ENCODE results near the gene OTUB2.

OTUB2 gene

GRCh38 chr14:93997082-93997481, 29.1 kb upstream of the OTUB2 start, which contains the start of gene CCDC197:
TSS of gene CCDC197 (plus strand) at chr14:93997301. CDS start at chr14:93998132, 831 bp downstream.
- DNase-seq, result no peak

DNA sequence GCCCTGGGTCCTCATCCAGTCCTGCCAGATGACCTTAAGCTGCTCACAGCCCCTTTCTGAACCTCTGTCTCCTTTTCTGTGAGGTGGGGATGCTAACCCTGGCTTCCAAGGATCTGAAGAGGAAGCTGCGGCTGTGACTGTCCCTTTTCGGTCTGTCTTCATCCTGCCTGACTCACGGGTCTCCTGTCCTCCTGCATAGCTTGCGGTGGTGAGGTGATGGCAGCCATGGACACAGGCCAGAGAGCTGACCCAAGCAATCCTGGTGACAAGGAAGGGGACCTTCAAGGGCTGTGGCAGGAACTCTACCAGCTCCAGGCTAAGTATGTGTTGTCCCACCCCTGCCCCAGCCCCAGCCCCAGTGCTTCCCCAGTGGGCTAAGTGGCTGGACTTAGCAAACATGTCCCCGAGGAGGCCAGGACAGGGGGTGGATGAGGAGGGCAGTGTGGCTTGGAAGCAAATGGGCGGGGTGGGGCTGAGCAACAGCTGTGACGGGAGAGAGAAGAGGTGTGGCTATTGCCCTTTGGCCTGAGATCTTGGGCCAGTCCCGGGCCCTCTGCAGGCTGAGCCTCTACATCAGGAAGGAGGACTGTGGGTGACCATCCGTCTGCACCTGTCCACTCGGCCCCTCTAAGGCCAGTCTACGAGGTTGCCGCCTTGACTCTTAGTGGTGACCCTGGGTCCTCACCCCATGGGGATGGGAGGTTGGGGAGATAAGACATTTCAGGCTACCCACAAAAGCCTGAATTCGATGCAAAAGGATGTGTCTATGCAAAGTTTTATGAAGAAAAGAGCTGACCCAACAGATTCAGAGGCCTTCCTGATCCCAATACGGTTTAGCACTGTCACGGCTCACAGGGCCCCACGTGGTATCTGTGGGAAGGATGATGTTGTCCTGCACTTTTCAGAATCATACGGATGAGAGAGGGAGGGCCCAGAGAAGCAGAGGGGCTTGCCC, 27.9 kb upstream of the OTUB2 start:
- DNase-seq, result no peak

GRCh38 chr14:93998871-93999403, 27.2 kb upstream of the OTUB2 start:
- no peak for DNase-seq

- no peak for DNase-seq
Observed at GRCh38 chr14:93999573-93999972, 26.6 kb upstream of the OTUB2 start.

DNA sequence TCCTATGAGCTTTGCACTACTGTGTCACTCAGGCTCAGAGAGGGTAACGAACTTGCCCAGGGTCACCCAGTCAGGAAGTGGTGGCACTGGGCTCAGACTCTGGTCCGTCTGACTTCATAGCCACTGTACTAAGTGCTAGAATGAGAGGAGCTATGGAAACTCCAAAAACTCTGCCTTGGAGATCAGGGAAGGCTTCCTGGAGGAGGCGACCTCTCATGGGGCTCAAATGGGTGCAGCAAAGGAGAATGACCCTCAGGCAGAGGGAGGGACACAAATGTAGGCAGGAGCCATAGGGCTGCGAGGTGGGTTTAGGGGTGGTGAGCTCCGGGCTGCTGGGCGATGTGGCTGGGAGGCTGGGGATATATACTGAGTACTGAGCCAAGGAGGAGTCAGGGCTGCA, 25.9 kb upstream of the OTUB2 start:
- no peak for DNase-seq

DNA sequence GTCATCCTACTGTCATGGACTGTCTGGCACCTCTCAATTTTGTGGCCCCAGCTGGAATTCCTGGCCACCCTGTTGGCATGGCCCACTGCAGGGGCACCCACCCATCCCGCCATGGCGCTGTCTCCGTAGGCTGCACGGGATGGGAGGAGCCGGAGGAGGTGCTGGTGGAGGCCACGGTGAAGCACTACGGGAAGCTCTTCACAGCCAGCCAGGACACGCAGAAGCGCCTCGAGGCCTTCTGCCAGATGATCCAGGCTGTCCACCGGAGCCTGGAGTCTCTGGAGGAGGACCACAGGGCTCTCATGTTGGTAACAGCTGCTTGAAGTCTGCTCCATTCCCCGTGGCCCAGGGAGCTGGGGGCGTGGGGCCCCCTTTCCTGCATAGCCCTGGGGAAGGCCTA, 25.1 kb upstream of the OTUB2 start:
- no peak for DNase-seq

GRCh38 chr14:94001501-94002396, 24.4 kb upstream of the OTUB2 start:
- peak; percentile 19 for DNase-seq

GRCh38 chr14:94003397-94003796, 22.7 kb upstream of the OTUB2 start:
- DNase-seq, result no peak

- no peak for DNase-seq
Observed at GRCh38 chr14:94004015-94004414, 22.1 kb upstream of the OTUB2 start.

DNA sequence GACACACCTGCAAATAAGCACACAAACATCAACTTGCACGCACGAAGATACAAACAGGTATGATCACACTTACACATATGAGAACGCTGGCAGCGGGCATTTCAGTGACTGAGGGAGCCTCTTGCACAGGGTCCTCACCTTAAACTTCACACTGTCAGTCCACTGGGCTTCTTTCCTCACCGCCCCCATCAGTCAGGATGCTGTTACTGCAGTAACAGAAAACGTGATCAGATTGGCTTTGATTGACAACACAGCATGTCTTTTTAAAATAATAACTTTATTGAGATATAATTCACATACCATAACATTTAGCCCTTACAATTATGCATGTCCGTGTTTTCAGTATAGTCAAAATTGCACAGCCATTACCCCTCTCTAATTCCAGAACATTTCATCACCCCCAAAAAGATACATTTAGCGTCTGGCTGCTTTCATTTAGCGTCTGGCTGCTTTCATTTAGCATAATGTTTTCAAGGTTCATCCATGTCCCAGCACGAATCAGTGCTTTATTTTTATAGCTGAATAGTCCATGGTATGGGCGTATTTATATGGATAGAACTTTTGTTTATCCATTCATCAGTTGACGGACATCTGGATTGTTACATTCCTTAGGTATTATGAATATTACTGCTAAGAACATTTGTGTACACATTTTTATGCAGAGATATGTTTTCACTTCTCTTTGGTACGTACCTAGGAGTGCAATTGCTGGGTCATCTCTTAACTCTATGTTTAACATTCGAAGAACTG, 20.6 kb upstream of the OTUB2 start:
- DNase-seq, result no peak

GRCh38 chr14:94008234-94008633, 17.9 kb upstream of the OTUB2 start:
- DNase-seq, result no peak

GRCh38 chr14:94009767-94010166, 16.4 kb upstream of the OTUB2 start:
- no peak for DNase-seq

DNA sequence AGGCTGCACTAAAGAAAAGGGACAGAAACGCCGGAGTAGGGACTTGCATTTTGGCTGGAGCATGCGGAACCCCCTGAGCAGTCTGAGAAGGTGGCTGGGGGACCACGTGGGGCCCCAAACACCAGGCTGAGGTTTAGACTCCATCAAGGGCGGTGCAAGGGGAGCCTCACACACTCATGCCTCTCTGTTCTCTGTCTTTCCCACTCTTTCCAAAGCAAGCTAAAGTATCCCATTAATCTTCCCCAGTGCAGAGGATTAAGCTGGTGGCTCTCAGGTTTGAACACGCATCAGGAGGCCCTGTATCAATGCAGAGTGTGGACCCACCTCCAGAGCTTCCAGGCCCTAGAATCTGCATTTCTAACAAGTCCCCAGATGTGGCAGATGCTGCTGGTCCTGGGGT, 15.5 kb upstream of the OTUB2 start:
- DNase-seq, result no peak

- no peak for DNase-seq
Observed at GRCh38 chr14:94011795-94012194, 14.3 kb upstream of the OTUB2 start.

DNA sequence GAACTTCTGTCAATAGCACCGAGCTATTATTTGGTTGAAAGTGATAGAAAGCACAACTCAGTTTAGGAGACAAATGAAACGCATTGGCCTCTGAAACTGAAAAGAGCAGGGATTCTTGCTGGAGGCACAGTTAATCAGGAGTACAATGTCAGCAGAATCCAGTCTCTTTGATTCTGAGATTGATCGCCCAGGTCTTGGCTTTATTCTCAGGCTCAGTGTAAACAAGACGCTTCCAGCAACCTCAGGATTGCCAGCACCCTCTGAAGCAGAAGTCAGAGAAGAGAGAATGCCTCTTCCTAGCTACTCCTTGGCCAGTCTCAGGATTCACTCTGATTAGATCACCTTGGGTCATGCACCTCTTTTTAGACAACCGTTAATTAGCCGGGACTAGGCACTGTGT, 11.8 kb upstream of the OTUB2 start:
- no peak for DNase-seq

- DNase-seq, result no peak
Observed at GRCh38 chr14:94015223-94015622, 10.9 kb upstream of the OTUB2 start.

DNA sequence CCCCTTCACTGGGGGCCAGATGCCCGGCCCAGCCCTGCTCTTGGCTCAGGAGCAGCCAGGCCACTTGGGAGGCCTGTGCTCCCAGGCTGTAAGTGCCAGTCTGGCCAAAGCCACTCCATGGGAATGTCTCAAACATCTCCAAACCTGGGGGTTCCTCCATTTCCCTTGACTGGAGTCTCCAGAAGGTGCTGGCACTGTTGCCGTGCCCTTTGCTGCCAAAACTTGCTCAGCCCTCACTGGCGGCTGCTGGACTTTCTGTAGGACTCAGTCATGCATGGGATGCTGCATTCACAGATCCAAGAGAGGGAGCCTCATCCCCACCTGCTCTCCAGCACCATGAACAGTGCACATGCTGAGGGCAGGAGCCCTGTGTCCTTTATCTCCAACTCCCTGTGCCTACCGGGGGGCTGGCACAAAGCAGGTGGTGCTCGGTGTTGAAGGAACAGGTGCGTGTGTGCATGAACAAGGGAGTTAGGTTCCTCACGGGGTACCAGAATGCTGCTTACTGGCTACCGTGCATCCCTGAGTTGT, 9.6 kb upstream of the OTUB2 start:
- DNase-seq, result no peak

- no peak for DNase-seq
Observed at GRCh38 chr14:94018308-94018707, 7.8 kb upstream of the OTUB2 start.

GRCh38 chr14:94019329-94019728, 6.8 kb upstream of the OTUB2 start:
- DNase-seq, result no peak

DNA sequence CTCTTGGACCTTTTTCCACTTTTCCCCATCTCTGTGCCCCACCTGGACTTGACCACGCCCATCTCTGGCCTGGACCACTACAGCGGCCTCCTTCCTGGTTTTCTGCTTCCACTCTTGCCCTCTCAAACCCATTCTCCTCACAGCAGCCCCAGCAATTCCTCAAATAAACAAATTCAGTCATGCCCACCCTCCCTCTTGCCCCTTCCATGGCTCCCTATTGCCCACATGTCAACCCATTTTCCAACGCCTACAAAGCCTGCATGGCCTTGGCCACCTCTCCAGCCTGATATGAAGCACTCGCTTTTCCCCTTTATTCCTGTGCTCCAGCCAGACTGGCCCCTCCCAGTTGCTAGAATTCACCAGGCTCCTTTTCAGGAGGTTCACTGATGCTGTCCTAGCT, 5.9 kb upstream of the OTUB2 start:
- DNase-seq, result no peak

GRCh38 chr14:94021001-94021400, 5.1 kb upstream of the OTUB2 start:
- no peak for DNase-seq

DNA sequence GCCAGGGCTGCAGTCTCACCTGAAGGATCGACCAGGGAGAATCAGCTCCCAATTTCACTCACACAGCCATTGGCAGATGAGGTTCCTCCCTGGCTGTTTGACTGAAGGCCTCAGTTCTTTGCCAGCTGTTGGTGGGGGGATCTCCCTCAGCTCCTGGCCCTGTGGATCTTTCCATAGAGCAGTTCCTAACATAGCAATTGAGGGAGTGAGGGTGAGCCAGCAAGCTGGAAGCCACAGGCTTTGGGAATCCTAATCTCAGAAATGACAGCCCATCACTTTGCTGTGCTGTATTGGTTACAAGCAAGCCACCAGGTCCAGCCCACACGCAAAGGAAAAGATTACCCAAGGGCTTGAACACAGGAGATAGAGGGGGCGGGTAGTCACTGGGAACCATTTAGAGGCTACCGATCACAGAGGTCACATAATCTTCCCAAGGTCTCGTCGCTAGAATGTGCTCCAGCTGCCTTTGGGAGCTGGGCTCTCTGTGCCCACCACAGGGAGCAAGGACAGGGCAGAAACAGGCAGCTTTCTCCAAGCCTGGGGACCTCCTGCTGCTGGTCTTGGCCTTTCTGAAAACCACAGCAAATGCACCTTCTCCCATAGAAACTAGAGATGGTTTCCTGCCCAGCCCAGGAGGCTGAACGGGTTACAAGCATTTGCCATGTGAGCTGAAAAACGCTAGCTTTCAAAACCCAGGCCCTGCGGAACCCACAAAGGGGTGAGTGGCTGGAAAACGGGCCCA, 4.6 kb upstream of the OTUB2 start:
- DNase-seq, result no peak
